Suppressor macrophage treated with lipopolysaccharide for 1 hour (primary cell): ENCODE measurements around the gene ZNF837.
"Not testable (repeated sequence)": the region's sequence is repeated elsewhere in the genome, so short reads cannot be mapped to it uniquely, and the experiment has no call there.

Experiments
- DNase-seq, 3 donors: peaks; one replicate each; pipeline ENCODE4 v3.0.0-alpha.2; 2020 to 2022

The ZNF837 gene

DNA sequence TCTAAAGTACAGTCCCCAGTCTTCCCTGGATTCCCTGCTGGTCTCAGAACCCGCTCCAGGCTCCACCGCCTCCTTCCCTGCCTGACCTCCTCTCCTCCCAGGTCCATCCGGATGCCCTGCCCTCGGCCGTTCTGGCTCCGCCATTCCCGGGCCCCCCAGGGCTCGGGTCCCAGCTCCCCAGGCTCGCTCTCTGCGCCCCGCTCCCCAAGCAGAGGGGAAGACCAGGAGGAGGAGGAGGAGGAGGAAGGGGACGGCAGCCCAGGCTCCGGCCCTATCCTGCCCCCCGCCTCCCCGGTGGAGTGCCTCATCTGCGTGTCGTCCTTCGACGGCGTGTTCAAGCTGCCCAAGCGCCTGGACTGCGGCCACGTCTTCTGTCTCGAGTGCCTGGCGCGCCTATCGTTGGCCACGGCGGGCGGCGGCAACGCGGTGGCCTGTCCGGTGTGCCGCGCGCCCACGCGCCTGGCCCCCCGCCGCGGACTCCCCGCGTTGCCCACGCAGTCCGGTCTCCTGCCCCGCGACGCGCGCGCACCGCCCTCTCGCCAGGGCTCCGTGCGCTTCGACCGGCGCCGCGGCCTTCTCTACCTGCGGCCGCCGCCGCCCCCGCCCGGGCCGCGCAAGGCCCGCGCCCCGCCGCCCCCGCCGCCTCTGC is 15.3 kb upstream of the ZNF837 start:
- DNase-seq: peak in 2 of 3 donors; percentile 22 to 31

DNA sequence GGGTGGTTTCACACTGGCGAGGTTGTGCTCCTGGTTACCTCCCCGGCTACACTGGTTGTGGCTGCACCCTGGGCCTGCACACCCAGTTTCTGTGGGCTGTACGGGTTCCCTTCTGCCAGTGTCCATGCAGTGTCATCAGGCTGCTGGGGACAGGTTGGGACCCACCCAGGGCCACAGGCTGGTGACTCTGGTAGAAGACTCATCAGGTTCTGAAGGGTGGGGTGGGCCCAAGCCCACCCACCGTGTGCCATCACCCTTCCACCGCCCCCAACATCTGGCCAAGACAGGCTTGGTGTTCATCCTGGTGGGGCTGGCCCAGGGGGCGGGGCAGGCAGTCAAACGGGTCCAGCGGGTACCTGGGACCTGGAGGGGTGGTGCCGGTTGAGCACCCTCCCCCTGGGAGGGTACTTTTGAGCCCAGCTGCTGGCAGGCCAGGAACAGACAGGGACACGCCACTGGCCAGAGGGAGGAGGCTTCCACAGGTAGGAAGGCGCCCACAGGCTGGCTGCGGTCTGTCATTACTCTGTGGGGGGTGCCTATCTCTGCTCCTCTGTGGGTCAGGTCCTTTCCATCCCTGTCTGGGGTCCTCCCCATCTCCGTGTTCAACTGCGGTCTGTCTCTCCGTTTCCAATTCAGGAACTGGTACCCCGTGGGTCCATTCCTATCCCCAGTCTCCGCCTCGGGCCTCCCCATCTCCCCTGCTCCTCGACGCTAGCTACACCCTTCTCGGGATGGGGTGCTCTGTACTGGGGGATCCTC is 14.6 kb upstream of the ZNF837 start, which contains the start of gene RNF225:
Gene RNF225 (plus strand): TSS at position 437 of the 759 bp plus-strand sequence. CDS start 434 bp downstream, outside the sequence.
- DNase-seq: peak in 1 of 3 donors; percentile 6

DNA sequence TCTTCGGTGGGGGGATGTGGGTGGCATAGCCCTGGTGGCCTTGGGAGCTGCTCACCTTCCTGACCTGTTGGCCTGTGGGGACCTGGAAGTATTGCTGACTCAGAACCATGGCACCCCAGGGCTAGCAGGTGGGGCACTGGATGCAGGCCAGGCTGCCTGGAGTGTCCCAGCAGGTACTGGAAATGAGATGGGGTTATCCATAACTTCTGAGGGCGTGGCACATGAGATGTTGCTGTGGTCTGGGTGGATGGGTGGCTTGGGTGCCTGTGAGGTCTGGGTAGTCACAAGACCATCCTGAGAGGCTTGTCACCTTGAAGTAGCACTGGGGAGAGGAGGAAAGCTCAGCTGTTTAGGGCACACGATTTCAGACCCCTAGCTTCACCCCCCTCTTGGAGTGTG is 14.0 kb upstream of the ZNF837 start:
- peak in 1 of 3 donors; percentile 10 for DNase-seq

DNA sequence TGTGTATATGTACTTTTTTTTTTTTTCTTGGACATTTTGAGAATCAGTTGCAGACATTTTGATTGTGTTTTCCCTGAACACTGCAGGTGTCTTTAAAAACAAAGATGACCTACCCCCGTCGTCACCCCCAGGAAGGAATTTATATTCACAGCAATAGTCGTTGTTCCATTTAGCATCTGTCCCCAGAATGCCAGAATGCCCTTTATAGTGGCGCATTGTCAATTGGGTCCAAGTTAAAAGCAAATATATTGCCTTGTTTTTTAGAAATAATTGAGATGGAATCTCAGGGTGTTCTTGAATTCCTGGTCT is 12.8 kb upstream of the ZNF837 start:
- DNase-seq: no peak

DNA sequence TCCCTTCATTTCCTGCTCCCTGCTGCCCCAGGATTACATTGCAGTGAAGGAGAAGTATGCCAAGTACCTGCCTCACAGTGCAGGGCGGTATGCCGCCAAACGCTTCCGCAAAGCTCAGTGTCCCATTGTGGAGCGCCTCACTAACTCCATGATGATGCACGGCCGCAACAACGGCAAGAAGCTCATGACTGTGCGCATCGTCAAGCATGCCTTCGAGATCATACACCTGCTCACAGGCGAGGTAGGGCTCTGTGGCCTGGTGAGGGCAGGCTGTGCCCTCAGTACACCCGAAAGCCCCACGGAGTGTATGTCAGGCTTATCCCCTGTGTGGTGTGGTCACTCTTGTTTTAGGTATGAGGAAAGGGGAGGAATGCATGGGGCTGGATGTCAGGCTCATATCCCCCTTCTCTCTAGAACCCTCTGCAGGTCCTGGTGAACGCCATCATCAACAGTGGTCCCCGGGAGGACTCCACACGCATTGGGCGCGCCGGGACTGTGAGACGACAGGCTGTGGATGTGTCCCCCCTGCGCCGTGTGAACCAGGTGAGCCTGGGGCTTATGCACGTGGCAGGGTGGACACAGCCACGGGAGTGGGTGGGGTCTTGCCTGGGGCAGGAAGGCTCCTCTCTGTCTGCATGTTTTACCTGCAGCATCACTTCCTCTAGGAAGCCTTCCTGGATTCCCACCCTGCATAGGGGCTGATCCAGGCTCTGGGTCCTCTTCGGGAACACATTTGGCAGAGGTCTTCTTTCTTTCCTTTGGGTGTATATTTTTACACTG is 12.3 kb upstream of the ZNF837 start:
- peak in 1 of 3 donors; percentile 17 for DNase-seq

DNA sequence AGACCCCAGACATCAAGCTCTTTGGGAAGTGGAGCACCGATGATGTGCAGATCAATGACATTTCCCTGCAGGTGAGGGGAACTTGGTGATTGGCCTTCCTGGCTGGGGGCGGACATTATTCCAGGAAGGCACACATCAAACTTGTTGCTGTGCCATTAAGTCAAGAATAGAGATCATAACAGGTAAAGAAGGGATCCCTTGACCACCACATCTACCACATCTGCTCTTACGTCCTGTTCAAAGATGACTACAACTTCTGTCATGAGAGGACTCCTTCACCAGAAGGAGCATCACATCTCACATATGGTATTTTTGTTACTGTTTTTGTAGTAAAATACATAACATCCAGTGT is 7.3 kb upstream of the ZNF837 start:
- no peak for DNase-seq

DNA sequence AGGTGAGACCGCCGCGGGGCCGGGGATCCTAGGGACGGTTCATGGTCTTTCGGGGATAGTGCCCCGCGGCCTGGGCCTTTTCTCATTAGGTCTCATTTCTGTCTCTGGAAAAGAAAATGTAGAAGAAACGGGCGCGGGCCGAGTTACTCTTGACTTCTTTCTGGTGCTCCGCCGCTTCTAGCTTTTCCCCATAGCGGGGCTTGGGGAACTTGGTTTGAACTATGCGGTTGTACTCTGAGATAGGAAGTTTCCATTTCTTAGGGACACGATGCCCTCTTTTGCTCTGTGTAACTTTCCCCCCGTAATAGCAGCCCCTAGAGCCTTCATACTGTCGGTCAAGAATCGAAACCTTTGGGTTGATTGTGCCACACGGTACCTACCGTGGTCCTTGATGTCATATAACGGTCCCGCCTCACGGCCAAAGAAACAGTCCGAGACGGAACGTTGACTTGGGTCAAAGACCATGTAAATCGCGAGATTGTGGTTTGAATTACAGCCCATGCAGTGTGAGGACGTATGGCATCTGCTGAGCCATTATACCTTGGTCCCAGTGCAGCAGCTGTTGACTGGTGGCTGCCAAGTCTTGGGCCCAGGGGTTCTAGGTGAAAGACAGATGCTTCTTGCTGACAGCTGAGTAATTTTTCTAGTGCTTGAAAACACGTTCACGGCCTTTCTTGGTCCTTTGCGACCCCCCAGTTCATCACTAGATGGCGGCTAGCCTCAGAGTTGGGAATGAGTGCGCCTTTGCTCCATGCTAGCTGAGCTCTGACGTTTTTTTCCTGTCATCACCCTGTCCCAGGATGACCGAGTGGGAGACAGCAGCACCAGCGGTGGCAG is 6.7 kb upstream of the ZNF837 start:
- peak in 1 of 3 donors; percentile 15 for DNase-seq

DNA sequence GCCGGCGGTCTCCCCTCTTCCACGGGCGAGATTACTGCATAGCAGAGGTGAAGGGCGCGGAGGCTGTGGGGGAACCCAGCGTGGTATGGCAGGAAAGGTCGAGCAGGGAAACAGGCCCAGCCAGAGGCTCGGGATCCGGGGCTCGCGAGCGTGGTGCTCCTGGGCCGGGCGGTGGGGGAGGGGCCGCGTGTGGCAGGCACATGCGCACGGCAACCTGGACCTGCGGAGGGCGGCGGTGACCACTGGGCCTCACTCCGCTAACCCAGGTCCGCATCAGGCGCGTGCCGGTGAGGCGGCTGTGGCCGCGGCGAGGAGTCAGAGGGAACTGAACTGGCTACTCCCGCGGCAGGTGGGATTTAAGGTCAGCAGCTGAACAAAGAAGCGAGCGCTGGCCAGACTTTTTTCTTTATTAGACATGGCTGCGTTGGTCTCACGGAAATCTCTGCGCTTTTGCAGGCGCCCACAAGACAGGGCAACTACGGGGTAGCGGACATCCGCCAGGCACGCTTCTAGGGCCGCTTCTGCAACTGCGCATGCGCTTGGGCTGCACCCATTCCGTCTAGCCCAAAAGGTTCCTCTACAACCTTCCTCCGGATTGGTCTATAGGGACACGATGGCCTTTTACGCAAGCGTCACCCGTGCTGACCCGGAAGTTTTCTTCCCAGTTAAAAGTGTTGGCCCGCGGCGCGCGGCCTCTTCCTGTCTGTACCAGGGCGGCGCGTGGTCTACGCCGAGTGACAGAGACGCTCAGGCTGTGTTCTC is 5.9 kb upstream of the ZNF837 start, which contains the start of gene RPS5:
Gene RPS5 (plus strand): TSS at position 694 of the 762 bp plus-strand sequence. CDS start 869 bp downstream, outside the sequence.
- peak; percentile 97 to 100 (median 99) for DNase-seq

DNA sequence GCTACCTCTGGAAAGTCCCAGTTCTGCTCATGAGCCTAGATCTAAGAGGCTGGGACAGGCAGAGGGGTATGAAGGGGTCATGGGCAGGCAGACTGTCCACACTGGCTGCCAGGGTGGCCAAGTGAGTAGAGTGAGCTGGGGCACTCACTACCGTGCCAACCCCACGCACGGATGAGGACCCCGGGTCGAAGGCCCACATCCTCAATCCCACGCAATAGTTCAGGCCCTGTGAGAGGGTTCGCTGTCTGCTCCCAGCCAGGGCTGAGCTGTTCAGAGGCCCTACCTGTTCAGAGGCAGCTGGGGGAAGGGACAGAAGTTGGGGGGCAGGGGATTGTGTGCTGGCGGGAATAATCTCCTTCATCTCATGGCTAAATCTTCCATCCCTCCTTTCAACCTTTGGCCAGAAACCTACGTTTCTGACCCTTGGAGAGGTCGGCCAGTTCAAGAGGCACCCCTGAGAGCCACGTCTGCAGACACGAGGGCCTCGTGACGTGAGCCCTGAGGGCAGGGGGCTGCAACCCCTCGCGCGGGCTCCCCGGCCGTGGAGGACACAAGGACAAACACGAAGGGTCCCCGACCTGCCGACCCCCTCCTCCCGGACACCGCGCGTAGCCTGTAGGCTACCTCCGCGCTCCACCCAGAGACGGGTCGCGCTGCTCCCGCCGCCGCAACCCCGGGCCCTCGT is 5.2 kb upstream of the ZNF837 start:
- DNase-seq: no peak

DNA sequence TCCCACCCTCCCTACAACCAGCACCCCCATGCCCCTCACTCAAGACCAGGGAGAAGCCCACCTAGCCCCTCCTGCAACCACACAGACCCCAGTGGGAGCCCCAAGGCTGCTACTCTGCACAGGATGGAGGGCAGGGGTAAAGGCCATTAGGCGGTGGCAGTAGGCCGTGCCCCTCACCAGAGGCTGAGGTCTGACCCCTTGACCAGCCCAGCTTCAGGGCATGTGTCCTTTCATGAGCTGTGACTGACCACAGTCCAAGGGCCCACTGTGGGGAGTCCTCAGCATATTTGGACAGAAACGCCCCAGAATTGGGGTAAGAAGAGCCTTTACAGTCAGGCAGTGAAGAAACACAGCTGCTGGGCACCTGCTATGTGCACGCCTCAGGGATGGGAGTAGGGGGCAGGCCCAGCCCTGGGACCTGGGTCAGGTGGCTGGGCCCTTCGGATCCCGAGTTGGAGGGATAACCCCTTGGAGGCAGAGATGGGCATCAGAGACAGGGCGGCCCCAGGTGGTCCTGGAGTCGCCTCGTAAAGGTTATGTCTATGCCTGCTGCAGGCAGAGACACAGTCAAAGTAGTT is 4.6 kb upstream of the ZNF837 start:
- peak in 1 of 3 donors; percentile 3 for DNase-seq

DNA sequence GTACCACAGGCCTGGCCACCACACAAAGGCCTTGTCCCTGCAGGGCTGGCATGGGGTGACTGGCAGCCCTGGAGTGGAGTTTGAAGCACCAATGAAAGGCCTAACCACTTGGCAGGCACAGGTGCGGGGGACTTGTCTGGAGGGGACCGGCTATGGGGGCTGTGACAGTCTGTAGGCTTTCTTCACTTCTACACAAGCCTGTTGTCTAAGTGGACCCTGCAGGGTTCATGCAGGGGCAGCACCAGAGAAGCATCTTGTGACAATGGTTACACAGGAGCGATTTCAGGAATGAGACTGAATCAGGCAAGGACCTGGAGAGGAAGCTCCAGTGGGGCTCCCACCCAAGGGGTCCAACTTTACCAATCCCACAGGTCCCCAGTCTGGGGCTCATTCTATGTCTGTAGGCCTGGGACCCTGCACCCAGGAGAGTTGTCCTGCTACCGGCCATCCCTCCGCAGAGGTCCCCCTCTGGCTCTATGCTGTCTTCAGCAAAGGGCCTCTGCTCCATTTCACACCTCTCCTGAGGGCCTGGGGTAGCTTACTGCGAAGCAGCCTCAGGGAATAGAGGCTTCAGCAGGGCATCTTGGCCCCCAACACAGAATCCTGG is 2.3 kb upstream of the ZNF837 start:
- peak in 1 of 3 donors; percentile 14 for DNase-seq

DNA sequence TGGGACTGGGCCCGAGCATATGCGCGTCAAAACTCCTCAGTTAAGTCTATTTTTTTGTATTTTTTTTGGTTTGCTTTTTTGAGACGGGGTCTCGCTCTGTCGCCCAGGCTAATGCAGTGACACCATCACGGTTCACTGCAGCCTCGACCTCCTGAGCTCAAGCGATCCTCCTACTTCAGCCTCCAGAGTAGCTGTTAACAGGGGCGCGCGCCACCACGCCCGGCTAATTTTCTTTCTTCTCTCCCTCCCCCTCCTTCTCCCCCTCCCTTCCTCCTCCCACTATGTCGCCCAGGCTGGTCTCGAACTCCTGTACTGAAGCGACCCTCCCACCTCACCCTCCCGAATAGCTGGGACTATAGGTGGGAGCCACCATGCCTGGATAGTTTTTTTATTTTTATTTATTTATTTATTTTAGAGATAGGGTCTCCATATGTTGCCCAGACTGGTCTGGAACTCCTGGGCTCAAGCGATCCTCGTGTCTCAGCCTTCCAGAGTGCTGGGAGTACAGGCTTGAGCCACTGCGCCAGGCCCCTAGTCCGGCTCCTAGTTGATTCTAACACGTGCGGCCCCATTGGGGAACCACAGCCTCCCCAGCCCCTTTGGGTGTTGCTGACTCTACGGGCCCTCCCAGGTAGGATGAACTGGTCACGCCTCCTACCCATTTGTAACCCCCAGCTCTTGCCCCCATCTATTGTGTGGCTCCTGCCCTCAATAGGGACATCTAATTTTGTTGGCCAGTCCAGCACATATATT is 806 bp upstream of the ZNF837 start:
- DNase-seq: peak in 1 of 3 donors; percentile 10

DNA sequence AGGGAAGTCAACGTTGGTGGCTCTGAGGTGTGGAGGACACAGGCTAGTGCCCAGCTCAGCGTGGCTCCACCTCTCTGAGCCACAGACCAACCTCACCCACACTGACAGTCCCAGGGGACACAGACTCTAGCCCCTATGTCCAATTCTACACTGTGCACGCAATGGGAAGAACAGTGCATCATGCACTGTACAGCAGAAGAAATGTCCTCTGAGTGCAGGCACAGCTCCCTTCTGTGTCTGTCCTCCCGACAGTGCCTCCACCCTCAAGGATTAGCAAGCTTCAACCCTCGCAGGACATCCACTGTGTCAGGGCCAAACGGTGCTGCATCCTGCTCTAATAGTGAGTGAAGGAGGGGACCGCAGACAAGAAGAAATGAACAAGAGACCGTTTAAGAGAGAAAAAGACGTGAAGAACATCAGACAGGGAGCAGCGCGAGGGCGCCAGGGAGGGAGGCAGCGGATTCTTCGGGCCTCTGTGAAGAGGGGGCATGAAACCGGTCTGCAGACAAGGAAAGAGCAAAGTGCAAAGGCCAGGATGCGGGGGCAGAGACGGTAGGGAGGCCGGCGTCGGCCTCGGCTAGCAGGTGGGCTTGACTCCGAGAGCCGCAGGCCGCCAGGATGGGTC is 681 bp downstream of the ZNF837 start:
- DNase-seq: no peak

DNA sequence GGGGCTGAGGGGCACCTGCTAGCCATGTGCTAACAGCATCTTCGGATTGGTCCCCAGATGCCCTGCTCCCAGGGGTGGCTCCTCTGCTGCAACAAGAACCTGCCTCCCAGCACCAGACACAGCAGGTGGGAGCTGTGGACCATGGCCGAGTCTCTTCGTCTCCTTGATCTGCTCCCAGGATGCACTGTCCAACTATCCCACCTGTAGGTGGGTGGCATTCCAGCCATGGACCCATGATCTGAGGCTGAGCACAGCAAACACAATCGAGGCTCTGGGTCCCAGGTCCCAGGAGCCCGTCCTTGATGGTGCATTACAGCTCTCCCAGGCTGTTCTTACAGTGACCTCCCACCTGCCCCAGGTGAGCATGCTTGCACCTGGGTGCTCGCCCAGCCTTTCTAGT is 1.6 kb downstream of the ZNF837 start:
- no peak for DNase-seq

DNA sequence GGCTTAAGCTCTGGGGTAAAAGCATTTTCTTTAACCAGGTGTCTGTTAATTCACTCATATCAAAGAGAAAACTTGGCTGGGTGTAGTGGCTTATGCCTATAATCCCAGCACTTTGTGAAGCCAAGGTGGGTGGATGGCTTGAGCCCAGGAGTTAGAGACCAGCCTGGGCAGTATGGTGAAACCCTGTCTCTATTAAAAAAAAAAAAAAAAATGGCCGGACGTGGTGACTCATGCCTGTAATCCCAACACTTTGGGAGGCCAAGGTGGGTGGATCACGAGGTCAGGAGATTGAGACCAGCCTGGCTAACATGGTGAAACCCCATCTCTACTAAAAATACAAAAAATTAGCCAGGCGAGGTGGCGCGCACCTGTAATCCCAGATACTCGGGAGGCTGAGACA is 4.1 kb downstream of the ZNF837 start:
- not testable (repeated sequence) for DNase-seq

DNA sequence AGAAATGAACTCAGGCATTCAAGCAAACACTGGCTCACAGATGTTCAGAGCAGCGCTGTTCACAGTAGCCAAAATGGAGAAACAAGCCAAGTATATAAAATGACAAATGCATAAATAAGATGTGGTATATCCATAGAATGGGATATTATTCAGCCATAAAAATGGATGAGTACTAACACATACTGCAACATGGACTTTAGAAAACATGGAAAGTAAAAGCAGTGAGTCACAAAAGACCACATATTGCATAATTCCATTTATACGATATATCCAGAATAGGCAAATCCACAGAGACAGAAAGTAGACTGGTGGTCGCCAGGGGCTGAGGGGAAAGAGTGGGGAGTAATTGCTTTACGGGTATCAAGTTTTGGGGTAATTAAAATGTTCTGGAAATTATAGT is 6.6 kb downstream of the ZNF837 start:
- peak in 2 of 3 donors; percentile 47 to 53 for DNase-seq

DNA sequence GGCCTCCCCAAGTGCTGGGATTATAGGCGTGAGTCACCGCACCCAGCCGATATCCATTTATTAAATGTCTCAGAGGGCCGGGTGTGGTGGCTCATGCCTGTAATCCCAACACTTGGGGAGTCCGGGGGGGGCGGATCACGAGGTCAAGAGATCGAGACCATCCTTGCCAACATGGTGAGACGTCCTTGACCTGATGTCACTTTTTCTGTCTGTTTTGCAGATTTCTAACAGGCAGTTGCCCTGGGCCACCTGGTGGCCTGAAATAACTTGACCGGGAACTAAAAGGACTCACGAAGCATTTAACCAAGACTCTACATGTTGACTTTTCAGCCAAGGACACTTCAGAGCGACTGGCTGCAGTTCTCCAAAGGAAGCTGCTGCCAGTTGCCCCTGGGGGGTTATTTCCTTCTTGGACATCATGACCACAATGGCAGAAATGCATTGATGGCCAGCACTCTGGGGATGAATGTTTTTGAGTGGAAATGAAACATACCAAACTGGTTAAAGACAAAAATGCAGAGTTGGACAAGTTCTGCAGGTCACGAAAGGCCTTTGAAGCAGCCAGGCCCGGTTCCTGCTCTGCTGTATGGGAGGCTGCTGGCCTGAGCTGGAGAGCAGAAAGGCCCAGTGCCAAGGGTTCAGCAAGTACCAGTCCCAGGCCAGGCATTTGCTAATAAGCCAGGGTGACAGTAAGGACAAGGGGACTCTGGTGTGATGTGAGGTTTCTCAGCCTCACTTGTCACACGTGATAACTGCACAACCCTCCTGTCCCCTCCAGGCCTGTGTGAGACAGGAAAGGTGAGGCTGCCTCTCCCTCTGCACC is 8.3 kb downstream of the ZNF837 start:
- DNase-seq: no peak
